Breast epithelium (tissue), 3 donors: ENCODE results near the gene STARD5.

ENCODE experiments used
- CTCF ChIP-seq, 3 donors: fragments of 450-650 bp; IDR thresholded peaks; one replicate each; pipeline ENCODE4 v1.5.1; 2016 to 2017; ENCODE audit warnings: antibody characterized with exemption in 3 of 3, mild to moderate bottlenecking in 3 of 3, moderate library complexity in 3 of 3
- POLR2A ChIP-seq: fragments of 450-650 bp; IDR thresholded peaks from one replicate; pipeline ENCODE4 v1.6.1; 2016; ENCODE audit warnings: antibody characterized with exemption, mild to moderate bottlenecking, moderate library complexity
- POLR2AphosphoS5 ChIP-seq, 3 donors: sonication (generic); formaldehyde crosslinking; IDR thresholded peaks; one replicate each; pipeline ENCODE4 v1.6.1; 2017; ENCODE audit warnings: antibody characterized with exemption in 3 of 3

GRCh38 chr15:81337713-81338157, 13.8 kb upstream of the STARD5 start:
- TF ChIP-seq CTCF (IDR thresholded peaks at IDR 0.05) (no peak), POLR2A (no peak), POLR2AphosphoS5 (IDR thresholded peaks at IDR 0.05) (no peak)
